ENCODE measurements around the gene TRIOBP. TPM values are rescaled to one million over a fixed set of nuclear protein-coding genes. Genes with fewer than 3 reads are reported as not detected.

Gene TRIOBP
- total RNA-seq, 2 experiments from 2014 or later = 40.9 to 42.7 TPM

DNA sequence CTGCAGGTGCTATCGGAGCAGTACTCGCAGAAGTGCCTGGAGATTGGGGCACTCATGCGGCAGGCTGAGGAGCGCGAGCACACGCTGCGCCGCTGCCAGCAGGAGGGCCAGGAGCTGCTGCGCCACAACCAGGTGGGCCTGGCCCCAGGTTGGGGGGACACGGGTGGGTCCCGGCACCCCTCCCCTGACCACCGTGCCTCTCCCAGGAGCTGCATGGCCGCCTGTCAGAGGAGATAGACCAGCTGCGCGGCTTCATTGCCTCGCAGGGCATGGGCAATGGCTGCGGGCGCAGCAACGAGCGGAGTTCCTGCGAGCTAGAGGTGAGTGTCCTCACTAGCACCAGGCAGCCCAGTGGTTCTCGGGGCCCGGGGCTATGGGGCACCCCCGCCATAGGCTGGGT, 72.2 kb downstream of the TRIOBP start:
- no peak for DNase-seq
- no peaks in the 10 kb centered on the region for H3K9me3 Mint-ChIP-seq
- no peak overlapping the region for H3K27ac Mint-ChIP-seq
- ChIA-PET POLR2A (no interaction called here), CTCF (interaction anchor here (1.2 to 2.3 kb wide), 2 partner anchors 31 to 49 kb away, joined by 3 to 6 read pairs; no protein-coding TSS in a partner anchor)
- H3K4me3 Mint-ChIP-seq = no peak overlapping the region
- no peaks in the 10 kb centered on the region for H3K27me3 Mint-ChIP-seq
- peaks cover 14% of the 10 kb centered on the region for H3K36me3 Mint-ChIP-seq (ENCODE audit: low read depth)
- H3K4me1 Mint-ChIP-seq = no peaks in the 10 kb centered on the region

DNA sequence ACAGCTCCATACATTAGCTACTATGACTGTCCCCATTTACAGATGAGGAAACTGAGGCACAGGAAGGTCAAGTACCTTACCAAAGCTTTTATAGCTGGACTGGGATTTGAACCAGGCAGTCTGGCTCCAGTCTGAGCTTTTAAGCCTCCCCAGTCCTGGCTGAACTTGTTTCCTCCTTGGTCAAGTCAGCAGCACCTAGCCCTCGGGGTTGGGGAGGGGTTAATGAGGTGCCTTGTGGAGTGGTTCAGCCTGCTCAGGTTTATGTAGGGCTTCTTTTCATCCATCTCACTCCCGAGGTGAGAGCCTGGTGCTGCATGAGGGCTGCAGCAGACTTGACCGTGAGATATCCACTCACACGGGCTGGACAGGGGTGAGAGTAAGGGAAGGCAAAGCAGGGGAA, 74.2 kb downstream of the TRIOBP start:
- ChIA-PET CTCF (no interaction called here), POLR2A (no interaction called here)
- Mint-ChIP-seq H3K27ac (no peak overlapping the region), H3K4me1 (no peaks in the 10 kb centered on the region), H3K27me3 (no peaks in the 10 kb centered on the region), H3K4me3 (no peak overlapping the region), H3K9me3 (no peaks in the 10 kb centered on the region), H3K36me3 (ENCODE audit: low read depth) (peaks cover 15% of the 10 kb centered on the region)
- DNase-seq = no peak

- H3K9me3 Mint-ChIP-seq = no peaks in the 10 kb centered on the region
- no peak overlapping the region for H3K27ac Mint-ChIP-seq
- H3K4me1 Mint-ChIP-seq = no peaks in the 10 kb centered on the region
- no peak for DNase-seq
- H3K4me3 Mint-ChIP-seq = no peak overlapping the region
- CTCF ChIA-PET = no interaction called here
- H3K36me3 Mint-ChIP-seq (ENCODE audit: low read depth) = peaks cover 17% of the 10 kb centered on the region
- POLR2A ChIA-PET = no interaction called here
- no peaks in the 10 kb centered on the region for H3K27me3 Mint-ChIP-seq
These were observed 75.0 kb downstream of the TRIOBP start for GRCh38 chr22:37771702-37772427.

- no peak overlapping the region for H3K27ac Mint-ChIP-seq
- POLR2A ChIA-PET = no interaction called here
- H3K4me1 Mint-ChIP-seq = no peaks in the 10 kb centered on the region
- no peaks in the 10 kb centered on the region for H3K27me3 Mint-ChIP-seq
- no peaks in the 10 kb centered on the region for H3K9me3 Mint-ChIP-seq
- CTCF ChIA-PET = no interaction called here
- DNase-seq = no peak
- peaks cover 17% of the 10 kb centered on the region for H3K36me3 Mint-ChIP-seq (ENCODE audit: low read depth)
- H3K4me3 Mint-ChIP-seq = no peak overlapping the region
These were observed 77.9 kb downstream of the TRIOBP start for GRCh38 chr22:37774728-37775127.

GRCh38 chr22:37775785-37776638, 79.2 kb downstream of the TRIOBP start:
- no peak overlapping the region for H3K4me3 Mint-ChIP-seq
- no peak overlapping the region for H3K27ac Mint-ChIP-seq
- no peak for DNase-seq
- no peaks in the 10 kb centered on the region for H3K27me3 Mint-ChIP-seq
- ChIA-PET POLR2A (interaction anchor here (1.1 kb wide), 1 partner anchor 27 kb away, joined by 3 read pairs; no protein-coding TSS in a partner anchor), CTCF (interaction anchor here (0.6 kb wide), 1 partner anchor 325 kb away, joined by 3 read pairs; no protein-coding TSS in a partner anchor)
- peaks cover 14% of the 10 kb centered on the region for H3K36me3 Mint-ChIP-seq (ENCODE audit: low read depth)
- H3K4me1 Mint-ChIP-seq = no peaks in the 10 kb centered on the region
- no peaks in the 10 kb centered on the region for H3K9me3 Mint-ChIP-seq

DNA sequence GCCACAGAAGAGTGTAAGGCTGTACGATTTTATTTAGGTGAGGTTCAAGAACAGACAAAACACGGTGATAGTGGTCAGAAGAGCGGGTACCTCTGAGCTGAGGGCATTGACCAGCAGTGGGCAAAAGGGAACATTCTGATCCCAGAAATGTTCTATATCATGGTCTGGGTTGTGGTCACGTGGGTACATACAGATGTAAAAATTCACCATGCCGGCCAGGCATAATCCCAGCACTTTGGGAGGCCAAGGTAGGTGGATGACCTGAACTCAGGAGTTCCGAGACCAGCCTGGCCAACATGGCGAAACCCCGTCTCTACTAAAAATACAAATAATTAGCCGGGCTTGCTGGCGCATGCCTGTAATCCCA, 79.8 kb downstream of the TRIOBP start:
- no peak for DNase-seq
- ChIA-PET CTCF (no interaction called here), POLR2A (interaction anchor here (1.1 kb wide), 1 partner anchor 28 kb away, joined by 3 read pairs; no protein-coding TSS in a partner anchor)
- peaks cover 12% of the 10 kb centered on the region for H3K36me3 Mint-ChIP-seq (ENCODE audit: low read depth)
- no peaks in the 10 kb centered on the region for H3K4me1 Mint-ChIP-seq
- no peaks in the 10 kb centered on the region for H3K9me3 Mint-ChIP-seq
- no peaks in the 10 kb centered on the region for H3K27me3 Mint-ChIP-seq
- H3K4me3 Mint-ChIP-seq = no peak overlapping the region
- no peak overlapping the region for H3K27ac Mint-ChIP-seq

- Mint-ChIP-seq H3K4me3 (no peak overlapping the region), H3K9me3 (no peaks in the 10 kb centered on the region), H3K27me3 (no peaks in the 10 kb centered on the region), H3K27ac (no peak overlapping the region), H3K4me1 (no peaks in the 10 kb centered on the region), H3K36me3 (ENCODE audit: low read depth) (peaks cover 11% of the 10 kb centered on the region)
- ChIA-PET POLR2A (no interaction called here), CTCF (no interaction called here)
- DNase-seq = no peak
These were observed 80.4 kb downstream of the TRIOBP start for GRCh38 chr22:37777122-37777687.

DNA sequence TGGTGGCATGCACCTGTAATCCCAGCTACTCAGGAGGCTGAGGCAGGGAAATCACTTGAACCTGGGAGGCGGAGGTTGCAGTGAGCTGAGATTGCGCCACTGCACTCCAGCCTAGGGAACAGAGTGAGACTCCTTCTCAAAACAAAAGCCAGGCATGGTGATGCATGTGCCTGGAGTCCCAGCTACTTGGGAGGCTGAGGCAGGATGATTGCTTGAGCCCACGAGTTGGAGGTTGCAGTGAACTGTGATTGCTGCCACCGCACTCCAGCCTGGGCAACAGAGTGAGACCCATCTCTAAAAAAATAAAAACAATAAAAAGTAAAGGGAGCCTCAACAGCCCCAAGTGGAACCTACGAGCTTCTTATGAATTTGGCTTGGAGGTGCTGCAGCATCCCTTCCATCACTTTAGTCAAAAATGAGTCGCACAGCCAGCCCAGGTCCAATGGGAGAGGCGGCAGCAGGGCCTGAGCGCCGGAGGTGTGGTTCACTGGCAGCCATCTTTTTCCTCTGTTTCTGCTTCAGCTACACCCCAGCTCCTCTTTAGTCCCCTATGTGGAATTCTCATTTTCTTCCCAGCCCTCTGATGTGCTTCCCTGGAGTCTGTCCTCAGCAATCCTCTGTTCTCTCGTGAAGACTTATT, 81.6 kb downstream of the TRIOBP start:
- ChIA-PET POLR2A (interaction anchor here (0.7 to 1.5 kb wide), 2 partner anchors 11 to 878 kb away, joined by 3 to 4 read pairs; partner anchors contain the start of genes CBY1 and FAM227A), CTCF (interaction anchor here (1.2 kb wide), 1 partner anchor 39 kb away, joined by 3 read pairs; no protein-coding TSS in a partner anchor)
- Mint-ChIP-seq H3K4me1 (no peaks in the 10 kb centered on the region), H3K36me3 (ENCODE audit: low read depth) (peaks cover 3% of the 10 kb centered on the region), H3K27me3 (no peaks in the 10 kb centered on the region), H3K9me3 (no peaks in the 10 kb centered on the region), H3K4me3 (no peak overlapping the region), H3K27ac (no peak overlapping the region)
- no peak for DNase-seq

DNA sequence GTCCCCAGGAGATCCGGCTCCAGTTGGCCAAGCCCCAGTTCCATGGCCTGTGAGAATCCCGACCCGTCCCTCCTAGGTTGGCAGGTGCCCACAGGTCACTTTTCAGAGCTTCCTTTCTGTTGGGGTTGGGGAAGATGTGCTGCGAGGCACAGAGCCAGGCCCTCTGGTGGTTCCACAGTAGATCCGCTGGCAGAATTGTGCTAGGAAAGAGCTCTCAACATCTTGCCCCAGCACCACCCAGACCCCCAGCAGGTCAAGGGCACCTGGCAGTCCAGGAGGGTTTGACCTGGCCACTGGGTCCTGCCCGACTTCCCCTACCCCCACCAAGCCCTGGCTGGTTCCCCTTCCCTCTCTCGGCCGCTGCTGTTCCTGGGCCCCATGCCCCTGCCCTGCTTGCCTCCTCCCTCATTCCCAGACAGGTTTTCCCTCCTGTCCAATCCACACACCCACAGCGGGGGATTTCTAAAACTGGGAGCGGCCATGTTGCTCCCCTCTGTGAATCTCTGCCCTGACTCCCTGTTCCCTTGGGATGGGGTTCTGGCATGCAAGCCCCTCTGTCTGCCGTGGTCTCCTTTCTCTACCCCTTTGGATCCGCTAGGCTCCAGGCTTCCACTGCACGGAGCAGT, 84.7 kb downstream of the TRIOBP start:
- Mint-ChIP-seq H3K4me1 (no peaks in the 10 kb centered on the region), H3K27me3 (no peaks in the 10 kb centered on the region), H3K9me3 (no peaks in the 10 kb centered on the region), H3K4me3 (no peak overlapping the region), H3K27ac (no peak overlapping the region), H3K36me3 (ENCODE audit: low read depth) (no peaks in the 10 kb centered on the region)
- POLR2A ChIA-PET = no interaction called here
- CTCF ChIA-PET = no interaction called here
- no peak for DNase-seq

DNA sequence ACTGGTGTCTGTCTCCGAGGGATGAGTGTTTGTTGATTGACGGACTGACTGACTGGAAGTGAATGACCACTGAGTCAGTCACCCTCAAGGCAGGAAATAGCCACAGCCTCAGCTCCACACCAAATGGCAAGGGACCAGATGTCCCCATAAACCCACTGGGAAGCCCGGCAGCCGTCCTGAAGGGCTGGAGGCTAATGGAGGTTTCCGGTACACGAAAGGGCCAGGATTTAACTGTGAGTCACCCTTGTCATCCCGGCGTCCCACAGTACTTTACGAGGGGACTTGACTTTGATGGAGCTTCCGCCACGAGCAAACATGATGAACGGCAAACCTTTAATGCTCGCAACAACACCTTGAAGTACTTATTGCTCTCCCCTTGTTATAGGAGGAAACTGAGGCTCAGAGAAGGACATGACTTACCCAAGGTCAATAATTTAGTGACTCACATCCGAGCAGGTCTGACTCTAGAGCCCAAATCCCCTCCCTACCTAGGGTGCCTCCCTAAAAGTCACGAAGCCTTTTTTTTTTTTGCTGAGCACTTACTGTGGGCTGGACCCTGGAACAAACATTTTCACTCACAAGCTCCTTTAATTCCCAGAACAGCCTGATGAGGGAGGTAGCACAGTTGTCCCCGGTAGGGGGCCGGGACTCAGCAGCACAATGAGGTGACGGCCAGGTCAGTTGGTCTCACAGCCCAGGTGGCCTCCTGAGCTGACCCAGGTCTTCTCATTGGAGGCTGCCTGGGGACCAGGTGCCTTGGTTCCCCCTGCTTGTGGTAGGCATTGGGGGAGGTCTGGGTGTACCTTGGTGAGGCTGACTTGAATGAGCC, 85.7 kb downstream of the TRIOBP start:
- Mint-ChIP-seq H3K27me3 (no peaks in the 10 kb centered on the region), H3K36me3 (ENCODE audit: low read depth) (no peaks in the 10 kb centered on the region), H3K4me1 (no peaks in the 10 kb centered on the region), H3K27ac (no peak overlapping the region), H3K9me3 (no peaks in the 10 kb centered on the region), H3K4me3 (no peak overlapping the region)
- DNase-seq = no peak
- CTCF ChIA-PET = no interaction called here
- POLR2A ChIA-PET = no interaction called here

GRCh38 chr22:37784829-37785495, 88.1 kb downstream of the TRIOBP start:
- H3K27ac Mint-ChIP-seq = no peak overlapping the region
- ChIA-PET CTCF (no interaction called here), POLR2A (no interaction called here)
- no peaks in the 10 kb centered on the region for H3K4me1 Mint-ChIP-seq
- H3K36me3 Mint-ChIP-seq (ENCODE audit: low read depth) = no peaks in the 10 kb centered on the region
- no peaks in the 10 kb centered on the region for H3K27me3 Mint-ChIP-seq
- DNase-seq = no peak
- no peaks in the 10 kb centered on the region for H3K9me3 Mint-ChIP-seq
- no peak overlapping the region for H3K4me3 Mint-ChIP-seq

- CTCF ChIA-PET = no interaction called here
- Mint-ChIP-seq H3K36me3 (ENCODE audit: low read depth) (no peaks in the 10 kb centered on the region), H3K27me3 (no peaks in the 10 kb centered on the region), H3K4me1 (no peaks in the 10 kb centered on the region), H3K4me3 (no peak overlapping the region), H3K27ac (no peak overlapping the region), H3K9me3 (no peaks in the 10 kb centered on the region)
- POLR2A ChIA-PET = no interaction called here
- no peak for DNase-seq
These were observed 93.4 kb downstream of the TRIOBP start for GRCh38 chr22:37790234-37790633.
